Measurements from ENCODE around the gene ITM2B. TPM values are rescaled to one million over a fixed set of nuclear protein-coding genes. Genes with fewer than 3 reads are reported as not detected.

Gene ITM2B
- total and polyA plus RNA-seq, 7 donors, result 105 to 219 (median 154) TPM

DNA sequence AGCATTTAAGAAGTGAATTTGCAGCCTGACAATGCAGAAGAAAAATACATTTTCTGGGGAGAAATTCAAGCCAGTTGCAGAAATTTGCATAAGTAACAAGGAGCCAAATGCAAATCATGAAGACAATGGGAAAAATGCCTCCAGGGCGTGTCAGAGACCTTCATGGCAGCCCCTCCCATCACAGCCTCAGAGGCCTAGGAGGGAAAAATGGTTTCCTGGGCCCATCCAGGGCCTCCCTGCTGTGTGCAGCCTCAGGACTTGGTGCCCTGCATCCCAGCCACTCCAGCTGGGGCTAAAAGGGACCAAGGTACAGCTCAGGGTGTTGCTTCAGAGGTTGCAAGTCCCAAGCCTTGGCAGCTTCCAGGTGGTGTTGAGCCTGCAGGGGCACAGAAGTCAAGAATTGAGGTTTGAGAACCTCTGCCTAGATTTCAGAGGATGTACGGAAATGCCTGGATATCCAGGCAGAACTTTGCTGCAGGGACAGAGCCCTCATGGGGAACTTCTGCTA, 16.7 kb upstream of the ITM2B start:
- no peaks in the 10 kb centered on the region for H3K36me3 ChIP-seq (ENCODE audit: insufficient read depth in 1 of 2, low read depth in 1 of 2)
- no peaks in the 10 kb centered on the region for H3K9me3 ChIP-seq
- no peaks in the 10 kb centered on the region for H3K4me1 ChIP-seq
- 91 to 94% (median 93%) methylated on average over 2 of the region's 2 CpGs for WGBS, 3 donors
- H3K27ac ChIP-seq, result no peak overlapping the region
- ATAC-seq, result no peak
- intact Hi-C loops (cut with DNase I), result no loop called here
- no peak for DNase-seq
- TF ChIP-seq CTCF (IDR thresholded peaks at IDR 0.05), result no peak
- no peak overlapping the region for H3K4me3 ChIP-seq
- H3K27me3 ChIP-seq (ENCODE audit: insufficient read depth in 3 of 3, low read length in 2 of 3), result no peaks in the 10 kb centered on the region

DNA sequence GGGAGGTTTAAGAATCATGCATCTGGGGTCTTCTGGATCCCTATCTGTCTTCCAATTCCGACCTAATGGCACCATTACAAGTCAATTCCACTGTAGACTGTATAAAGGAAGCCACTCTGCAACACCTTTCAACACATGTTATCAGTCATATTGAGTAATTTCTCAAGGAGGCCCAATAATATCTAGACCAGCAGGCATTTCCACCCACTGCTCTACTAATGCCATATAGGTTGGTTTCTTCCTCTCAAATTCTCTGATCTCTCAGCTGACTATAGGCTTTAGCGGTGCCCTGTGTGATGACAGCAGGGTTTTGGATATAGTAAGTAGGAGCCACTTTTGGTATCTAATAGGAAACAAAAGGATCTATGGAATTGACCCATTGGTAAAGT, 12.4 kb upstream of the ITM2B start:
- H3K27ac ChIP-seq, result peak overlapping the region; percentile 64
- no peak overlapping the region for H3K4me3 ChIP-seq

DNA sequence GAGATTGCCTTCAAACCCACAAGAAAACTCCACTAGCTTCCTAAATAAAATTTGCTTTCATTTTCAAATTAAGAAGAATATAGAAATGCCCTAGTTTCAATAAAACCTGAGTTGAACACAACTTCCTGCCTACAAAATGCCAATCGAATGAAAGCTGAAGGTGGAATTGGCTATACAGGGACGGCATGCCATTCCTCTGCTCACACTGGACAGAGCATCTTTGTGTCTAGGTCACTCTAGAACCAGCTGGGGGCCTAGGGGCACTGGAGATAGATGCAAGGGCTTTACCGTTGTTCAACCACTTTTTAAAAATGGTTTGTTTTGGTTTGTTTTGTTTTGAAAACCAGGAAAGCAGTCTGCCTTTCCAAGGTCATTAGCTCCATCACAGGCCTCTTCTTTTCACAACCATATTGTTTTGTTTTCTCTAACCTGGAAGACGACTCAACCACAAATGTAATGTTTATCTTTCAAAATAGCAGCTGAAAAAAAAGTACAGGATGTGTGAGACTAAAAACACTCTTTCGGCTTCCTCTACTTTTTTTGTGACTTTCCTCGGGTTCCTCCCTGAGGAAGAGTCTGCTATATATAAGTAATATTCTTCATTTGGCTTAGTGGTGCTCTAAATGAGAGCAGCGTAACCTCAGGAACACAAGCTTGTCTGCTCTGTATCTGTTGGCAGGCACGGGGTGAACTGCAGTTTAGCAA, 11.9 kb upstream of the ITM2B start:
- ATAC-seq, result peak in 1 of 4 donors; percentile 44
- Histone ChIP-seq H3K27ac (peak overlapping the region; percentile 64), H3K9me3 (no peaks in the 10 kb centered on the region), H3K27me3 (ENCODE audit: insufficient read depth in 3 of 3, low read length in 2 of 3) (no peaks in the 10 kb centered on the region), H3K4me1 (no peaks in the 10 kb centered on the region), H3K4me3 (peak overlapping the region; percentile 52), H3K36me3 (ENCODE audit: insufficient read depth in 1 of 2, low read depth in 1 of 2) (no peaks in the 10 kb centered on the region)
- no peak for TF ChIP-seq CTCF (IDR thresholded peaks at IDR 0.05)
- intact Hi-C loops (cut with DNase I), result loop anchor here in 1 of 2 donors (10.0 kb wide), 1 partner anchor 96 kb away; no protein-coding TSS in a partner anchor
- no peak for DNase-seq
- 54 to 57% (median 55%) methylated on average over 8 of the region's 8 CpGs for WGBS, 3 donors

More for the DNA sequence above, 12.4 kb upstream of the ITM2B start:
- H3K27me3 ChIP-seq (ENCODE audit: insufficient read depth in 3 of 3, low read length in 2 of 3), result no peaks in the 10 kb centered on the region
- ATAC-seq (no peak), DNase-seq (no peak)
- WGBS, 3 donors, result 80 to 89% (median 87%) methylated on average over 2 of the region's 2 CpGs
- no peaks in the 10 kb centered on the region for H3K9me3 ChIP-seq
- intact Hi-C loops (cut with DNase I), result loop anchor here in 1 of 2 donors (10.0 kb wide), 1 partner anchor 96 kb away; no protein-coding TSS in a partner anchor
- no peaks in the 10 kb centered on the region for H3K4me1 ChIP-seq
- no peak for TF ChIP-seq CTCF (IDR thresholded peaks at IDR 0.05)
- H3K36me3 ChIP-seq (ENCODE audit: insufficient read depth in 1 of 2, low read depth in 1 of 2), result no peaks in the 10 kb centered on the region

DNA sequence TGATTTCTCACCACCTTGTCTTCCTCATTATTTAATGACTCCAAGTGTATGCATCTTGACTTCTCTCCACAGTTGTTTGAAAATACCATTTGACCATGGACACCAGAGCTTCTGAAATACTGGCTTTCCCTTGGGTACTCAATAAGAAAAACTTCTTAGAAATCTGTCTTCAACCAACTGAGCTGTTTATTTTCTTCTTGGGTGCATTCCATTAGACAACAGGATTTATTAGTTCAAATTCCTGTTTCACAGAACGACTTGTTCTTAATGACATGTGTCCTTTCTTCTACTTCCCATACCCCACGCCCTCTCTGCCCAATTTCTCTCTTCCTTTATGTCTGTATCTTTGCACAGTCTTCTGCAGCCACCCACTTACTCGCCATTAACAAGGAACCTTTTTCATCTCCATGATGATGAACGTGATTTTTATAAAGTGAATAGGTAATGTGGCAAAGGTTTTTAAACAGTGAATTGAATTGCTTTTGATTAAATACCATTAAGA, 11.3 kb upstream of the ITM2B start:
- intact Hi-C loops (cut with DNase I), result loop anchor here in 1 of 2 donors (10.0 kb wide), 1 partner anchor 97 kb away; no protein-coding TSS in a partner anchor
- peak overlapping the region; percentile 64 for H3K27ac ChIP-seq
- peak in 1 of 4 donors; percentile 51 for ATAC-seq
- H3K4me3 ChIP-seq, result peak overlapping the region; percentile 52
- no peaks in the 10 kb centered on the region for H3K36me3 ChIP-seq (ENCODE audit: insufficient read depth in 1 of 2, low read depth in 1 of 2)
- no peaks in the 10 kb centered on the region for H3K9me3 ChIP-seq
- H3K27me3 ChIP-seq (ENCODE audit: insufficient read depth in 3 of 3, low read length in 2 of 3), result no peaks in the 10 kb centered on the region
- TF ChIP-seq CTCF (IDR thresholded peaks at IDR 0.05), result no peak
- WGBS, 3 donors, result 62 to 66% (median 66%) methylated on average over 4 of the region's 4 CpGs
- H3K4me1 ChIP-seq, result no peaks in the 10 kb centered on the region
- DNase-seq, result no peak

Data from psoas muscle (tissue), 8 donors.